Transverse colon (tissue), 4 donors: Measurements from ENCODE around the gene TNP2. TPM values are rescaled to one million over a fixed set of nuclear protein-coding genes. Genes with fewer than 3 reads are reported as not detected.

Source experiments
- DNase-seq: peaks from one replicate; pipeline ENCODE4 v3.0.0-alpha.2; 2019
- H3K27ac ChIP-seq, 4 donors: fragments of 200-600 bp; sonication (generic); 2 replicates each; pipeline ENCODE4 v1.5.1; 2016 to 2018; ENCODE audit warnings: inconsistent platforms in 4 of 4
- H3K27me3 ChIP-seq: fragments of 200-600 bp; sonication (generic); 2 replicates; pipeline ENCODE4 v1.5.1; 2017; ENCODE audit warnings: inconsistent platforms
- H3K36me3 ChIP-seq, 4 donors: fragments of 200-600 bp; sonication (generic); 2 replicates each; pipeline ENCODE4 v1.5.1; 2017 to 2019; ENCODE audit warnings: inconsistent platforms in 4 of 4
- H3K4me1 ChIP-seq, 4 donors: fragments of 200-600 bp; sonication (generic); 2 replicates each; pipeline ENCODE4 v1.5.1; 2017 to 2020; ENCODE audit warnings: inconsistent platforms in 4 of 4
- H3K4me3 ChIP-seq, 4 donors: fragments of 200-600 bp; sonication (generic); 1 replicate in 1 of 4; 2 replicates in 3 of 4; pipeline versions ENCODE4 v1.5.1 to v1.6.1; 2017 to 2019; ENCODE audit warnings: inconsistent platforms in 4 of 4
- H3K9me3 ChIP-seq, 2 donors: fragments of 200-600 bp; sonication (generic); 2 replicates each; pipeline ENCODE4 v1.5.1; 2017 to 2019; ENCODE audit warnings: inconsistent platforms in 2 of 2
- EP300 ChIP-seq: sonication (generic); formaldehyde crosslinking; IDR thresholded peaks from one replicate; pipeline ENCODE4 v1.6.1; 2017; ENCODE audit warnings: antibody characterized with exemption, low read depth
- POLR2A ChIP-seq: fragments of 450-650 bp; IDR thresholded peaks from one replicate; pipeline ENCODE4 v1.6.1; 2016; ENCODE audit warnings: antibody characterized with exemption, mild to moderate bottlenecking, moderate library complexity
- POLR2AphosphoS5 ChIP-seq, 3 donors: sonication (generic); formaldehyde crosslinking; IDR thresholded peaks; one replicate each; pipeline ENCODE4 v1.6.1; 2016; ENCODE audit warnings: antibody characterized with exemption in 3 of 3
- WGBS, 2 donors: methylation state at CpG; one replicate each; pipeline ENCODE4 v1.1.5; 2018; ENCODE audit warnings: low coverage in 1 of 2; 5-methylcytosine and 5-hydroxymethylcytosine counted together
- in situ Hi-C, 4 donors: fragments of 200-750 bp; cut with MboI; loops; one replicate each; pipeline versions ENCODE4 v1.15.0 to v1.15.1; 2017; ENCODE audit warnings: low sequenced_read_pairs in 3 of 4, low pct_ligation_motif_present in 1 of 4, low pct_unique_long_range_greater_than_20kb in 1 of 4
- intact Hi-C: fragments of 100-400 bp; cut with DNase I; formaldehyde crosslinking; loops from one replicate; pipeline ENCODE4 v1.15.1; 2023; ENCODE audit warnings: low total_unique reads
- total RNA-seq, 4 donors: library from RNA; depleted of rRNA; stranded (reverse); fragments of >200 nt; gene quantifications; one replicate each; pipeline ENCODE4 v1.1.0, GENCODE V29; 2016
- TF ChIP-seq, protein P1 (sequence below), 5 experiments: fragments of 200-600 bp in 3 of 5; fragments of 450-650 bp in 2 of 5; sonication (generic) in 3 of 5; IDR thresholded peaks; 1 replicate in 2 of 5; 2 replicates in 3 of 5; pipeline ENCODE4 v1.5.1; 2016 to 2017; ENCODE audit warnings: antibody characterized with exemption in 5 of 5, inconsistent platforms in 3 of 5, mild to moderate bottlenecking in 2 of 5, moderate library complexity in 1 of 5

TNP2 gene
- total RNA-seq, 4 donors from 2014 or later: not detected

DNA sequence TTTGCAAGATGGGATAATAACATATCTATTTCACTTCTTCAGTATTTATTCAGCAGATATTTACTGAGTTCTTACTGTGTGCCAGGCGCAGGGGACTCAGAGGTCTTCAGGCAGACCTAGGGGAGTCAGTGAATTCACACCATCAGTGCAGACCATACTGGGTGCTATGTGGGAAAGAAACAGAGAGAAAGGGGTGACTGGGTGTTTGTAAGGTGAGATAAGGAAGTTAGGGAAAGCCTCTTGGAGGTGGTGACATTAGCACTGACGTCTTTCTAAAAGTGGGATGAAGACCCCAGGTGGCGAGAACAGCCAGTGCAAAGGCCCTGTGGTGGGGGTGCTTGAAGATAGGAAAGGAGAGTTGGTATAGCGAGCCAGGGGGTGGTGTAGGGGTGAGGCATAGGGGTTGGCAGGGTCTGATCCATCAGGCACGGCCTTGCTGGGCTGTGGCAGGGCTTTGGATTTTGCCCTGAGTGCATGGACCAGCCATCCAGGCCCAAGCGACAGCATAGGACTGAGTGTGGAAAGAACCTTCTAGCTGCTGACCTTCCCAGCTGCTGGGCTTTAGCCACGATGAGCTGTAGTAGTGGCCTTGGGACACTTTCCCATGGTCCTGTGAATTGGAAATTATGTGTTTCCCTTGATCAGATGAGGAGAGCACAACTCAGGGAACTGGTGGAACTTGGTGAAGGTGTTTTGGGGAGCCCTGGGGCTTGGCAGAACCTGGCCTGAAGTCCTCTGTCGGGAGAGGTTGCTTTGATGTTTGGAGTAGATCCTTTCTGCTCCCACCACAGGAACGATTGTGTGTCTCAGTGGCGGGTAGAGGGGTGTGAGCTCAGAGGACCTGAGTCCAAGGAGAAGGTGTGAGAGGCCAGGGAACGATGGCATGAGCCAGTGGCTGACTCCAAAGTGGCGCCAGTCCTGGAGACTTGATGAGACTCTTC lies 9.2 kb downstream of the TNP2 start:
- peak overlapping the region; percentile 47 to 68 (median 58) for H3K27ac ChIP-seq
- peaks cover 20 to 51% (median 40%) of the 10 kb centered on the region in 4 donors for H3K4me1 ChIP-seq
- H3K27me3 ChIP-seq: no peaks in the 10 kb centered on the region
- H3K4me3 ChIP-seq: no peak overlapping the region
- H3K9me3 ChIP-seq: no peaks in the 10 kb centered on the region
- intact Hi-C loops (loop anchor here (10.0 kb wide), 3 partner anchors 95 to 185 kb away; no protein-coding TSS in a partner anchor), in situ Hi-C loops (loop anchor here (5.0 to 25.0 kb wide), 3 partner anchors 102 to 295 kb away; no protein-coding TSS in a partner anchor)
- DNase-seq: no peak
- TF ChIP-seq, protein P1, sequence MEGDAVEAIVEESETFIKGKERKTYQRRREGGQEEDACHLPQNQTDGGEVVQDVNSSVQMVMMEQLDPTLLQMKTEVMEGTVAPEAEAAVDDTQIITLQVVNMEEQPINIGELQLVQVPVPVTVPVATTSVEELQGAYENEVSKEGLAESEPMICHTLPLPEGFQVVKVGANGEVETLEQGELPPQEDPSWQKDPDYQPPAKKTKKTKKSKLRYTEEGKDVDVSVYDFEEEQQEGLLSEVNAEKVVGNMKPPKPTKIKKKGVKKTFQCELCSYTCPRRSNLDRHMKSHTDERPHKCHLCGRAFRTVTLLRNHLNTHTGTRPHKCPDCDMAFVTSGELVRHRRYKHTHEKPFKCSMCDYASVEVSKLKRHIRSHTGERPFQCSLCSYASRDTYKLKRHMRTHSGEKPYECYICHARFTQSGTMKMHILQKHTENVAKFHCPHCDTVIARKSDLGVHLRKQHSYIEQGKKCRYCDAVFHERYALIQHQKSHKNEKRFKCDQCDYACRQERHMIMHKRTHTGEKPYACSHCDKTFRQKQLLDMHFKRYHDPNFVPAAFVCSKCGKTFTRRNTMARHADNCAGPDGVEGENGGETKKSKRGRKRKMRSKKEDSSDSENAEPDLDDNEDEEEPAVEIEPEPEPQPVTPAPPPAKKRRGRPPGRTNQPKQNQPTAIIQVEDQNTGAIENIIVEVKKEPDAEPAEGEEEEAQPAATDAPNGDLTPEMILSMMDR (IDR thresholded peaks at IDR 0.05): no peak
- no peak for TF ChIP-seq POLR2A
- TF ChIP-seq EP300: no peak
- TF ChIP-seq POLR2AphosphoS5 (IDR thresholded peaks at IDR 0.05): no peak
- no peaks in the 10 kb centered on the region for H3K36me3 ChIP-seq
- WGBS, 2 donors: 95 to 100% methylated on average over 5 to 12 of the region's 12 CpGs

DNA sequence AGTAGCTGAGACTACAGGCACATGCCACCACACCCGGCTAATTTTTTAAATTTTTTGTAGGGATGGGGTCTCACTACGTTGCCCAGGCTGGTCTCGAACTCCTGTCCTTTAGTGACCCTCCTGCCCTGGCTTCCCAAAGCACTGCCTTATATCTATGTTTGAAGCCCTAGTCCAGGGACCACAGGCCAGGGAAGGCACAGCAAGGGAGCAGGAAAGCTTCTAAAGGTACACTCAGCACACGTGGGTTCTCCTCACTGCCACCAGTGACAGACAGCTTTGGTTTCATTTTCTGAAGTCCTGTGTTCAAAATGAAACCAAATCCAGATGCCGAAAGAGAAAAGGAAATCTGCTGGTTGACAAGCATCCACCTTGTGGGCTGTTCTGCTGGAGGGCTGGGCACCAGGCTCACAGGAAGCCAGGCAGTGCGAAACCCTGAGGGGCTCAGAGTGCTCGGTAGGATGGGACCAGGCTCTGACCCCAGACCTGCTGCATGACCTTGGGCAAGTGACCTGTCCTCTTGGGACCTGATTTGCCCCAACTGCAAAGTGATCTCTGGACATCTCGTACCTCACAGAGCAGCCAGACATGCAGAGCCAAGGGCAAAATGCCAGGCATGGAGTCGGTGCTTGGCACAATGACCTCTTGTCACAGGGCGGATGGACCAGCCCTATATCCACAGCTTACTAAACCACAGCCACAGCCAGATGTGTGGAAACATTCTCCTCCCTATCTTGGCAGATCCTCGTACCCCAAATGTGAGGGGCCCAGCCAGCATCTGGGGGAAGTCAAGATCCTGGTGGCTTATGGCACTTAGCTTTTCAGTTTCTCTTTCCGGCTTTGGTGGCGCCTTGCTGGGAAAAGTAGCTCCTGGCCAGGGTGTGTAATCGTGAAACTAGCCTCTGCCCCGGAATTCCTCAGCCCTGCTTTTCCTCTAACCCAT lies 10.3 kb downstream of the TNP2 start:
- Histone ChIP-seq H3K27ac (peak overlapping the region; percentile 47 to 68 (median 58)), H3K9me3 (no peaks in the 10 kb centered on the region), H3K4me3 (peak overlapping the region in 1 of 4 donors; percentile 12), H3K4me1 (peaks cover 20 to 52% (median 42%) of the 10 kb centered on the region in 4 donors), H3K27me3 (no peaks in the 10 kb centered on the region), H3K36me3 (no peaks in the 10 kb centered on the region)
- DNase-seq: peak; percentile 54
- in situ Hi-C loops (loop anchor here (5.0 to 25.0 kb wide), 3 partner anchors 103 to 294 kb away; no protein-coding TSS in a partner anchor), intact Hi-C loops (loop anchor here (10.0 kb wide), 3 partner anchors 96 to 184 kb away; no protein-coding TSS in a partner anchor)
- WGBS, 2 donors: 29% methylated on average over 15 of the region's 15 CpGs; no CpG with 5 or more reads in 1 of the 2 donors
- TF ChIP-seq POLR2AphosphoS5 (IDR thresholded peaks at IDR 0.05) (peak in 1 of 3 donors; percentile 25), EP300 (no peak)

DNA sequence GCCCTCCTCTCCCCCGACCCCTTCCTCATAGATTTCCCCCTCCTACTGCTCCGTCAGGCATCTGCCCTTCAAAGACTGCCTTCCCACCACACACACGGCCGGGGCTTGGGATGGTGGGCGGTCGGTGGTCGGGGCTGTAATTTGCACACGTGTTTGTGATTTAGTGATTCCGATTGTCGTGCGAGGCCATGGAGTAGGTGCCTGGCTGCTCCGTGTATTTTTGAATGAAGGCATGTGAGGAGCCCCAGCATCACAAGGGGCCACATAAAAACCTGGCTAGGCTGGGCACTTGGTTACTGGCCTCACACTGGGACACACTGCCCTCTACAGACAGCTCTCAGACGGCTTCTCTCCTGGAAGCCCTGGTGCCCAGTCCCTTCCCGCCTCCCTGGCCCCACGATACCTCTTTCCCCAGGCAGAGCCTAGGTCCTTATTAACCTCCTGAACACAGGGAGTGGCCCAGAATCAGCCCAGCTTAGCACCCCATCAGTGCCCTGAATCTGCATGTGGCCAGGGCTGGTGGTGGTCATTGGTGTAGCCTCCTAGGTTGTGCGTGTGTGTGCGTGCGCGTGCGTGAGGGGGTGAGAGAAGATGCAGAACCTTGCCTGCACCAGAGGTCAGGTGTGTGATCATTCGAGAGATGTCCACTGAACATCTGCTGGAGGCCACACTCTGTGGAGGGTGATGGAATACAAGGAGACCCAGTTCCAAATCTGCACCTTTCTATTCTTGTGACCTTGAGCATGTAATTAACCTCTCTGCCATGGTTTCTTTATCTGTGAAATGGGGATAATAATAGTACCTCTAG lies 11.8 kb downstream of the TNP2 start:
- TF ChIP-seq, protein P1 (IDR thresholded peaks at IDR 0.05): peak; percentile 57 to 74 (median 68)
- TF ChIP-seq POLR2A: no peak
- in situ Hi-C loops (loop anchor here (5.0 to 25.0 kb wide), 3 partner anchors 105 to 293 kb away; no protein-coding TSS in a partner anchor), intact Hi-C loops (loop anchor here (10.0 kb wide), 3 partner anchors 97 to 183 kb away; no protein-coding TSS in a partner anchor)
- H3K4me3 ChIP-seq: peak overlapping the region in 3 of 4 donors; percentile 78 to 96 (median 84)
- WGBS, 2 donors: 26% methylated on average over 21 of the region's 21 CpGs; no CpG with 5 or more reads in 1 of the 2 donors
- no peaks in the 10 kb centered on the region for H3K27me3 ChIP-seq
- H3K4me1 ChIP-seq: peaks cover 16 to 46% (median 35%) of the 10 kb centered on the region in 4 donors
- H3K36me3 ChIP-seq: no peaks in the 10 kb centered on the region
- H3K9me3 ChIP-seq: no peaks in the 10 kb centered on the region
- peak; percentile 86 for DNase-seq
- peak overlapping the region; percentile 96 to 99 (median 98) for H3K27ac ChIP-seq

DNA sequence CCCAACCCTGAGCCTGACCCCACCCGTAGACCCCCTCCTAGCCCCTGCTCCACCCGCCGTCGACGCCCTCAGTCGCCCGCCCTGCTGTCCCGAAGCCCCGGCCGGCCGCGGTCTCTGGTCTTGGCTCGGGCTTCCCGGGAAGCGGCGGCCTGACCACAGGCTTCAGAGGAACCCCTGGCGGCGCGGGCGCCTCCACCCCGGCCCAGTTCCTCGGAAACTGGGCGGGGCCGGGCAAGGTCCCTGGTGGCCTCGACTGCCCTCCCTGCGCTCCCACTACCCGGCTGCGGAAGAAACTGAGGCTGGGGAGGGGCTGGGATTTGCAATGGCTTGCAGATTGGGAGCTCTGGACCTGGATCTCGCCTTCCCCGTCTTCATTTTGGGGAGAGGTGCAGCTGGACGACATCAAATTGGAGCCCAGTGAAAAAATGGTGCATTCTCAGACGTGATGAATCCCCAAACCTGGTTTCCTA lies 12.4 kb downstream of the TNP2 start:
- peak overlapping the region; percentile 96 to 99 (median 98) for H3K27ac ChIP-seq
- DNase-seq: peak; percentile 70
- peak overlapping the region; percentile 74 to 96 (median 81) for H3K4me3 ChIP-seq
- no peaks in the 10 kb centered on the region for H3K36me3 ChIP-seq
- in situ Hi-C loops (loop anchor here (5.0 to 25.0 kb wide), 3 partner anchors 106 to 292 kb away; no protein-coding TSS in a partner anchor), intact Hi-C loops (loop anchor here (10.0 kb wide), 3 partner anchors 98 to 182 kb away; no protein-coding TSS in a partner anchor)
- no peaks in the 10 kb centered on the region for H3K9me3 ChIP-seq
- WGBS, 2 donors: 2% methylated on average over 25 of the region's 32 CpGs; no CpG with 5 or more reads in 1 of the 2 donors
- no peaks in the 10 kb centered on the region for H3K27me3 ChIP-seq
- TF ChIP-seq EP300: no peak
- no peak for TF ChIP-seq POLR2AphosphoS5 (IDR thresholded peaks at IDR 0.05)
- no peak for TF ChIP-seq POLR2A
- TF ChIP-seq, protein P1 (IDR thresholded peaks at IDR 0.05): no peak
- H3K4me1 ChIP-seq: peaks cover 16 to 44% (median 35%) of the 10 kb centered on the region in 4 donors
